HG02798 (cell line): ENCODE data around the gene ZNF784.
"Not testable (repeated sequence)": the region's sequence is repeated elsewhere in the genome, so short reads cannot be mapped to it uniquely, and the experiment has no call there.

Source experiments
- ATAC-seq: cut with Tn5 transposase; IDR thresholded peaks from one replicate; pipeline ENCODE4 v1.9.1; 2021; ENCODE audit warnings: mild to moderate bottlenecking; ENCODE audit not compliant: unreplicated experiment, poor library complexity

Gene ZNF784

GRCh38 chr19:55590617-55591016 lies 33.7 kb downstream of the ZNF784 start:
- ATAC-seq, result no peak

GRCh38 chr19:55590109-55590508 lies 34.3 kb downstream of the ZNF784 start:
- no peak for ATAC-seq

- ATAC-seq, result no peak
Observed at GRCh38 chr19:55588738-55589137, 35.6 kb downstream of the ZNF784 start.

GRCh38 chr19:55586976-55587668 lies 37.2 kb downstream of the ZNF784 start:
- ATAC-seq, result peak; percentile 93

GRCh38 chr19:55585658-55586339 lies 38.6 kb downstream of the ZNF784 start:
- ATAC-seq, result no peak

- ATAC-seq, result no peak
Observed at GRCh38 chr19:55584871-55585270, 39.5 kb downstream of the ZNF784 start.

GRCh38 chr19:55583897-55584296 lies 40.5 kb downstream of the ZNF784 start:
- not testable (repeated sequence) for ATAC-seq

- ATAC-seq, result not testable (repeated sequence)
Observed at GRCh38 chr19:55582284-55582683, 42.1 kb downstream of the ZNF784 start.

- no peak for ATAC-seq
Observed at GRCh38 chr19:55581823-55582223, 42.5 kb downstream of the ZNF784 start.

- ATAC-seq, result no peak
Observed at GRCh38 chr19:55581145-55581822, 43.1 kb downstream of the ZNF784 start.

GRCh38 chr19:55580628-55581144 lies 43.7 kb downstream of the ZNF784 start, which contains the start of gene ZNF579:
Gene ZNF579 (minus strand): TSS chr19:55580848. CDS start chr19:55579639, 1,209 bp downstream.
- ATAC-seq, result peak; percentile 54

GRCh38 chr19:55579766-55580621 lies 44.4 kb downstream of the ZNF784 start:
- ATAC-seq, result peak; percentile 14

GRCh38 chr19:55578761-55579747 lies 45.3 kb downstream of the ZNF784 start:
- ATAC-seq, result no peak

- no peak for ATAC-seq
Observed at GRCh38 chr19:55578031-55578760, 46.2 kb downstream of the ZNF784 start.

GRCh38 chr19:55576746-55577145 lies 47.6 kb downstream of the ZNF784 start:
- no peak for ATAC-seq

- not testable (repeated sequence) for ATAC-seq
Observed at GRCh38 chr19:55573929-55574328, 50.4 kb downstream of the ZNF784 start.
